Vagina (tissue), 2 donors: Measurements from ENCODE around the gene DCST2. TPM values are rescaled to one million over a fixed set of nuclear protein-coding genes. Genes with fewer than 3 reads are reported as not detected.

Experiments
- DNase-seq, 2 donors: peaks; one replicate each; pipeline ENCODE4 v3.0.0-alpha.2; 2017; ENCODE audit errors: extremely low spot score in 2 of 2
- H3K27ac ChIP-seq: fragments of 200-600 bp; sonication (generic); one replicate; pipeline ENCODE4 v1.5.1; 2019
- H3K27me3 ChIP-seq: fragments of 200-600 bp; sonication (generic); one replicate; pipeline ENCODE4 v1.5.1; 2019
- H3K36me3 ChIP-seq, 2 donors: fragments of 200-600 bp; sonication (generic); one replicate each; pipeline ENCODE4 v1.5.1; 2017 to 2019
- H3K4me1 ChIP-seq: fragments of 200-600 bp; sonication (generic); one replicate; pipeline ENCODE4 v1.5.1; 2019
- H3K4me3 ChIP-seq, 2 donors: fragments of 200-600 bp; sonication (generic); 1 replicate in 1 of 2; 2 replicates in 1 of 2; pipeline ENCODE4 v1.5.1; 2016 to 2019
- H3K9me3 ChIP-seq: fragments of 200-600 bp; sonication (generic); one replicate; pipeline ENCODE4 v1.5.1; 2019
- CTCF ChIP-seq, 3 experiments: fragments of 450-650 bp in 2 of 3; fragments of 200-600 bp in 1 of 3; sonication (generic) in 1 of 3; IDR thresholded peaks; one replicate each; pipeline ENCODE4 v1.5.1; 2017 to 2019; ENCODE audit warnings: antibody characterized with exemption in 3 of 3, mild to moderate bottlenecking in 2 of 3, moderate library complexity in 2 of 3
- POLR2A ChIP-seq, 2 donors: fragments of 450-650 bp; IDR thresholded peaks; one replicate each; pipeline ENCODE4 v1.6.1; 2017; ENCODE audit warnings: antibody characterized with exemption in 2 of 2, mild to moderate bottlenecking in 2 of 2, moderate library complexity in 2 of 2
- POLR2AphosphoS5 ChIP-seq, 2 donors: sonication (generic); formaldehyde crosslinking; IDR thresholded peaks; one replicate each; pipeline ENCODE4 v1.9.0; 2017; ENCODE audit warnings: antibody characterized with exemption in 2 of 2, mild to moderate bottlenecking in 2 of 2, low read depth in 1 of 2; ENCODE audit not compliant: insufficient read depth in 1 of 2
- intact Hi-C: fragments of 100-400 bp; cut with DNase I; formaldehyde crosslinking; loops from one replicate; pipeline ENCODE4 v1.15.1; 2023
- total RNA-seq: library from RNA; depleted of rRNA; stranded (reverse); fragments of >200 nt; gene quantifications from one replicate; pipeline ENCODE4 v1.2.3, GENCODE V29; 2016

DCST2 gene
- total RNA-seq, 1 donor from 2014 or later, result 7.9 TPM

- H3K27me3 ChIP-seq, result no peaks in the 10 kb centered on the region
- H3K9me3 ChIP-seq, result no peaks in the 10 kb centered on the region
- no peak for TF ChIP-seq CTCF (IDR thresholded peaks at IDR 0.05)
- TF ChIP-seq POLR2A (IDR thresholded peaks at IDR 0.05), result no peak
- TF ChIP-seq POLR2AphosphoS5 (IDR thresholded peaks at IDR 0.05; ENCODE audit: insufficient read depth in 1 of 2, low read depth in 1 of 2), result no peak
- DNase-seq, result no peak
- peak overlapping the region; percentile 99 for H3K27ac ChIP-seq
- no peak overlapping the region for H3K4me3 ChIP-seq
- peaks cover 82% of the 10 kb centered on the region for H3K4me1 ChIP-seq
- H3K36me3 ChIP-seq, result peaks cover 0 to 12% of the 10 kb centered on the region in 2 donors
- intact Hi-C loops, result loop anchor here (2.0 to 5.0 kb wide), 2 partner anchors 15 to 53 kb away; partner anchors contain the start of gene PYGO2
Observed at GRCh38 chr1:155015527-155016230, 17.9 kb downstream of the DCST2 start.

DNA sequence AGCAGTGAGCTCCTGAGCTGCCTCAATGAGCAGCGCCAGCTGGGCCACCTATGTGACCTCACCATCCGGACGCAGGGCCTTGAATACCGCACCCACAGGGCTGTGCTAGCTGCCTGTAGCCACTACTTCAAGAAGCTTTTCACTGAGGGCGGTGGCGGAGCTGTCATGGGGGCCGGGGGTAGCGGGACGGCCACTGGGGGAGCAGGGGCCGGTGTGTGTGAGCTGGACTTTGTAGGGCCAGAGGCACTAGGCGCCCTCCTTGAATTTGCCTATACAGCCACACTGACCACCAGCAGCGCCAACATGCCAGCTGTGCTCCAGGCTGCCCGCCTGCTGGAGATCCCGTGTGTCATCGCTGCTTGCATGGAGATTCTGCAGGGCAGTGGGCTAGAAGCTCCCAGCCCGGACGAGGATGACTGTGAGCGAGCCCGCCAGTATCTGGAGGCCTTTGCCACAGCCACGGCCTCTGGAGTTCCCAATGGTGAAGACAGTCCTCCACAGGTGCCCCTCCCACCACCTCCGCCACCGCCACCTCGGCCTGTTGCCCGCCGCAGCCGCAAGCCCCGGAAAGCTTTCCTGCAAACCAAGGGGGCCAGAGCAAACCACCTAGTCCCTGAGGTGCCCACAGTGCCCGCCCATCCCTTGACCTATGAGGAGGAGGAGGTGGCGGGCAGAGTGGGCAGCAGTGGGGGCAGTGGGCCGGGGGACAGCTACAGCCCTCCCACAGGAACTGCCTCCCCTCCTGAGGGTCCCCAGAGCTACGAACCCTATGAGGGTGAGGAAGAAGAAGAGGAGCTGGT is 18.7 kb downstream of the DCST2 start:
- intact Hi-C loops, result loop anchor here (5.0 kb wide), 1 partner anchor 53 kb away; the partner anchor contains the start of gene PYGO2
- Histone ChIP-seq H3K4me3 (no peak overlapping the region), H3K27ac (peak overlapping the region; percentile 99), H3K4me1 (peaks cover 89% of the 10 kb centered on the region), H3K27me3 (no peaks in the 10 kb centered on the region), H3K36me3 (peaks cover 0 to 12% of the 10 kb centered on the region in 2 donors), H3K9me3 (no peaks in the 10 kb centered on the region)
- DNase-seq, result no peak
- TF ChIP-seq POLR2A (IDR thresholded peaks at IDR 0.05), result no peak
- TF ChIP-seq POLR2AphosphoS5 (IDR thresholded peaks at IDR 0.05; ENCODE audit: insufficient read depth in 1 of 2, low read depth in 1 of 2), result no peak
- no peak for TF ChIP-seq CTCF (IDR thresholded peaks at IDR 0.05)

DNA sequence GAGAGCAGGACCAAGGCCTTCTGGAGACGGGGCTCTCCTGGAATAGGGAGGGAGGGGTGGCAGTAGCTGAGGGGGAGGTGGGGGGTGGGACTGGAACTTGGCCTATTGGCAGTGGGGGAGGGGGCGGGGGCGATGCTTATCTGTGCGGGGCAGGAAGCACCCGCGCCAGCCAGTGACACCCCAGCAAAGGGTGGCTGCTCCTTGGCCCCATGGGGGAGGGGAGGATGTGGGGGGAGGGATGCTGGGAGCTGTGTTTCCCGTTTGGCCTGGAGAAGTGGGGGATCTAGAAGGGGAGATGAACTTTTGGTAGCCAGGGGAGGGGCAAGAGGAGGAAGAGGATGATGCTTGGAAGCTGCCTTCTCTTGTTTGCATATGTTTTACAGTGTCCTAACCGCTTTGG is 19.9 kb downstream of the DCST2 start:
- H3K9me3 ChIP-seq, result no peaks in the 10 kb centered on the region
- no peak overlapping the region for H3K4me3 ChIP-seq
- intact Hi-C loops, result no loop called here
- DNase-seq, result no peak
- H3K27me3 ChIP-seq, result no peaks in the 10 kb centered on the region
- peaks cover 88% of the 10 kb centered on the region for H3K4me1 ChIP-seq
- no peak for TF ChIP-seq POLR2AphosphoS5 (IDR thresholded peaks at IDR 0.05; ENCODE audit: insufficient read depth in 1 of 2, low read depth in 1 of 2)
- TF ChIP-seq CTCF (IDR thresholded peaks at IDR 0.05), result no peak
- TF ChIP-seq POLR2A (IDR thresholded peaks at IDR 0.05), result no peak
- H3K27ac ChIP-seq, result peak overlapping the region; percentile 99
- peaks cover 0 to 12% of the 10 kb centered on the region in 2 donors for H3K36me3 ChIP-seq

GRCh38 chr1:155012776-155013602 is 20.6 kb downstream of the DCST2 start:
- peaks cover 88% of the 10 kb centered on the region for H3K4me1 ChIP-seq
- peaks cover 0 to 12% of the 10 kb centered on the region in 2 donors for H3K36me3 ChIP-seq
- H3K4me3 ChIP-seq, result peak overlapping the region in 1 of 2 donors; percentile 17
- TF ChIP-seq POLR2A (IDR thresholded peaks at IDR 0.05) (no peak), CTCF (IDR thresholded peaks at IDR 0.05) (no peak), POLR2AphosphoS5 (IDR thresholded peaks at IDR 0.05; ENCODE audit: insufficient read depth in 1 of 2, low read depth in 1 of 2) (no peak)
- H3K27ac ChIP-seq, result peak overlapping the region; percentile 99
- H3K9me3 ChIP-seq, result no peaks in the 10 kb centered on the region
- no peak for DNase-seq
- H3K27me3 ChIP-seq, result no peaks in the 10 kb centered on the region
- intact Hi-C loops, result no loop called here
